AG08396 (cell line): Measurements from ENCODE around the gene SHROOM2.
"Not testable (repeated sequence)": the region's sequence is repeated elsewhere in the genome, so short reads cannot be mapped to it uniquely, and the experiment has no call there.

ENCODE experiments used
- DNase-seq: peaks from one replicate; pipeline ENCODE4 v3.0.0; 2012; ENCODE audit warnings: low spot score, mixed read lengths

Gene SHROOM2

GRCh38 chrX:9832811-9833210 lies 46.6 kb downstream of the SHROOM2 start:
- DNase-seq: no peak

- DNase-seq: no peak
Observed at GRCh38 chrX:9835585-9836210, 49.5 kb downstream of the SHROOM2 start.

- no peak for DNase-seq
Observed at GRCh38 chrX:9842541-9842940, 56.3 kb downstream of the SHROOM2 start.

- no peak for DNase-seq
Observed at GRCh38 chrX:9844936-9845577, 58.8 kb downstream of the SHROOM2 start.

GRCh38 chrX:9845578-9845952 lies 59.3 kb downstream of the SHROOM2 start:
- no peak for DNase-seq

GRCh38 chrX:9846631-9847030 lies 60.4 kb downstream of the SHROOM2 start:
- no peak for DNase-seq

- DNase-seq: no peak
Observed at GRCh38 chrX:9847071-9847470, 60.8 kb downstream of the SHROOM2 start.

- no peak for DNase-seq
Observed at GRCh38 chrX:9848718-9849479, 62.7 kb downstream of the SHROOM2 start.

GRCh38 chrX:9851890-9852289 lies 65.7 kb downstream of the SHROOM2 start:
- no peak for DNase-seq

GRCh38 chrX:9853307-9853706 lies 67.1 kb downstream of the SHROOM2 start:
- DNase-seq: no peak

- DNase-seq: no peak
Observed at GRCh38 chrX:9855561-9856283, 69.5 kb downstream of the SHROOM2 start.

- DNase-seq: no peak
Observed at GRCh38 chrX:9856588-9856987, 70.4 kb downstream of the SHROOM2 start.

GRCh38 chrX:9857575-9858474 lies 71.6 kb downstream of the SHROOM2 start:
- no peak for DNase-seq

GRCh38 chrX:9858684-9859083 lies 72.5 kb downstream of the SHROOM2 start:
- not testable (repeated sequence) for DNase-seq

- no peak for DNase-seq
Observed at GRCh38 chrX:9859711-9860555, 73.7 kb downstream of the SHROOM2 start.

- DNase-seq: no peak
Observed at GRCh38 chrX:9860826-9861225, 74.6 kb downstream of the SHROOM2 start.

GRCh38 chrX:9861711-9862110 lies 75.5 kb downstream of the SHROOM2 start:
- no peak for DNase-seq

GRCh38 chrX:9862525-9862924 lies 76.3 kb downstream of the SHROOM2 start:
- DNase-seq: no peak

- no peak for DNase-seq
Observed at GRCh38 chrX:9862953-9863352, 76.7 kb downstream of the SHROOM2 start.

- no peak for DNase-seq
Observed at GRCh38 chrX:9864011-9864410, 77.8 kb downstream of the SHROOM2 start.
